Liver (tissue), 9 donors: ENCODE results near the gene GAS6. TPM values are rescaled to one million over a fixed set of nuclear protein-coding genes. Genes with fewer than 3 reads are reported as not detected.
"Not testable (repeated sequence)": the region's sequence is repeated elsewhere in the genome, so short reads cannot be mapped to it uniquely, and the experiment has no call there.

Experiments
- DNase-seq: peaks from one replicate; pipeline ENCODE4 v3.0.0-alpha.2; 2017; ENCODE audit warnings: low spot score
- H3K27ac ChIP-seq, 2 donors: one replicate each; pipeline ENCODE4 v1.7.0; 2013; ENCODE audit warnings: inconsistent platforms in 2 of 2, low read length in 2 of 2, control low read depth in 1 of 2, low read depth in 1 of 2, mild to moderate bottlenecking in 1 of 2
- H3K27me3 ChIP-seq, 4 donors: one replicate each; pipeline versions ENCODE4 v1.6.1 to v1.7.0; 2013; ENCODE audit warnings: low read length in 3 of 4, inconsistent platforms in 1 of 4, mild to moderate bottlenecking in 1 of 4, moderate library complexity in 1 of 4; ENCODE audit not compliant: control insufficient read depth in 4 of 4, insufficient read depth in 4 of 4
- H3K36me3 ChIP-seq, 4 donors: one replicate each; pipeline versions ENCODE4 v1.6.1 to v1.7.0; 2013; ENCODE audit warnings: low read length in 3 of 4, mild to moderate bottlenecking in 3 of 4, low read depth in 1 of 4, moderate library complexity in 1 of 4; ENCODE audit not compliant: control insufficient read depth in 4 of 4, insufficient read depth in 3 of 4
- H3K4me1 ChIP-seq, 4 donors: one replicate each; pipeline versions ENCODE4 v1.6.1 to v1.7.0; 2013; ENCODE audit warnings: low read length in 3 of 4, mild to moderate bottlenecking in 3 of 4, moderate library complexity in 1 of 4; ENCODE audit not compliant: control insufficient read depth in 4 of 4, insufficient read depth in 4 of 4
- H3K4me3 ChIP-seq, 3 donors: one replicate each; pipeline versions ENCODE4 v1.6.1 to v1.7.0; 2013; ENCODE audit warnings: low read length in 3 of 3, control low read depth in 1 of 3, low read depth in 1 of 3, mild to moderate bottlenecking in 1 of 3
- H3K9ac ChIP-seq, 2 donors: one replicate each; pipeline ENCODE4 v1.7.0; 2013; ENCODE audit warnings: low read length in 2 of 2, mild to moderate bottlenecking in 2 of 2, moderate library complexity in 2 of 2, control low read depth in 1 of 2, low read depth in 1 of 2
- H3K9me3 ChIP-seq, 4 donors: one replicate each; pipeline versions ENCODE4 v1.6.1 to v1.7.0; 2013; ENCODE audit warnings: low read length in 3 of 4; ENCODE audit not compliant: control insufficient read depth in 4 of 4
- CTCF ChIP-seq: fragments of 150-350 bp; IDR thresholded peaks from 2 replicates; pipeline ENCODE4 v1.5.1; 2017; ENCODE audit warnings: improper control_type of control experiment, low read depth, low read length; ENCODE audit not compliant: missing input control
- EGR1 ChIP-seq, 2 donors: IDR thresholded peaks; 2 replicates each; pipeline ENCODE4 v1.6.1; 2016 to 2018; ENCODE audit warnings: antibody characterized with exemption in 2 of 2, low read depth in 2 of 2
- FOXA2 ChIP-seq: IDR thresholded peaks from 2 replicates; pipeline ENCODE4 v1.6.1; 2016; ENCODE audit warnings: antibody characterized with exemption
- HNF4A ChIP-seq, 2 donors: conservative IDR thresholded peaks; 2 replicates each; pipeline ENCODE4 v1.6.1; 2016; ENCODE audit warnings: antibody characterized with exemption in 2 of 2, mild to moderate bottlenecking in 2 of 2
- HNF4G ChIP-seq: IDR thresholded peaks from 2 replicates; pipeline ENCODE4 v1.6.1; 2016; ENCODE audit warnings: antibody characterized with exemption
- JUND ChIP-seq, 2 donors: IDR thresholded peaks; 2 replicates each; pipeline ENCODE4 v1.6.1; 2016; ENCODE audit warnings: antibody characterized with exemption in 2 of 2
- NR2F2 ChIP-seq: IDR thresholded peaks from 2 replicates; pipeline ENCODE4 v1.6.1; 2016; ENCODE audit warnings: antibody characterized with exemption
- RAD21 ChIP-seq, 2 donors: IDR thresholded peaks; 2 replicates each; pipeline ENCODE4 v1.6.1; 2016; ENCODE audit warnings: antibody characterized with exemption in 2 of 2, mild to moderate bottlenecking in 2 of 2
- REST ChIP-seq: IDR thresholded peaks from 2 replicates; pipeline ENCODE4 v1.6.1; 2016; ENCODE audit warnings: antibody characterized with exemption, mild to moderate bottlenecking
- RXRA ChIP-seq, 2 donors: IDR thresholded peaks; 2 replicates each; pipeline ENCODE4 v1.6.1; 2017 to 2018; ENCODE audit warnings: antibody characterized with exemption in 2 of 2, mild to moderate bottlenecking in 1 of 2
- SP1 ChIP-seq: IDR thresholded peaks from 2 replicates; pipeline ENCODE4 v1.6.1; 2018; ENCODE audit warnings: antibody characterized with exemption, mild to moderate bottlenecking
- YY1 ChIP-seq: IDR thresholded peaks from 2 replicates; pipeline ENCODE4 v1.6.1; 2016; ENCODE audit warnings: antibody characterized with exemption, mild to moderate bottlenecking
- WGBS: extraction: QIAGEN DNeasy Blood & Tissue Kit; methylation state at CpG from one replicate; pipeline ENCODE4 v1.1.7; 2013; 5-methylcytosine and 5-hydroxymethylcytosine counted together
- polyA plus RNA-seq, 2 donors: library from polyadenylated mRNA; stranded (reverse) in 1 of 2; unstranded in 1 of 2; fragments of 200-250 nt in 1 of 2; fragments of >200 nt in 1 of 2; fragmentation: Nextera tagmentation in 1 of 2; extraction: Ambion mirVana in 1 of 2; gene quantifications; one replicate each; pipeline versions ENCODE4 v1.2.1 to v1.2.3, GENCODE V29; 2013 to 2015
- total RNA-seq, 2 donors: library from RNA; depleted of rRNA; stranded (reverse); fragments of >200 nt; gene quantifications; one replicate each; pipeline ENCODE4 v1.2.3, GENCODE V29; 2014
- TF ChIP-seq, protein P1 (sequence below): IDR thresholded peaks from 2 replicates; pipeline ENCODE4 v1.6.1; 2016; ENCODE audit warnings: antibody characterized with exemption
- TF ChIP-seq, protein P2 (sequence below): IDR thresholded peaks from 2 replicates; pipeline ENCODE4 v1.6.1; 2016; ENCODE audit warnings: antibody characterized with exemption
- donor health status: healthy.
- donor health status: healthy.
- donor health status: healthy.
- donor health status: healthy.
- donor health status: healthy.

The GAS6 gene
- total and polyA plus RNA-seq, 4 donors = 2.5 to 30.2 (median 9.1) TPM

GRCh38 chr13:113791226-113791625, 72.7 kb downstream of the GAS6 start (continued):
- TF ChIP-seq HNF4G = no peak
- no peak for TF ChIP-seq HNF4A (conservative IDR thresholded peaks at IDR 0.05)
- TF ChIP-seq RXRA (IDR thresholded peaks at IDR 0.05) = no peak
- no peak for TF ChIP-seq YY1
- TF ChIP-seq RAD21 (IDR thresholded peaks at IDR 0.05) = no peak
- no peak for TF ChIP-seq SP1

DNA sequence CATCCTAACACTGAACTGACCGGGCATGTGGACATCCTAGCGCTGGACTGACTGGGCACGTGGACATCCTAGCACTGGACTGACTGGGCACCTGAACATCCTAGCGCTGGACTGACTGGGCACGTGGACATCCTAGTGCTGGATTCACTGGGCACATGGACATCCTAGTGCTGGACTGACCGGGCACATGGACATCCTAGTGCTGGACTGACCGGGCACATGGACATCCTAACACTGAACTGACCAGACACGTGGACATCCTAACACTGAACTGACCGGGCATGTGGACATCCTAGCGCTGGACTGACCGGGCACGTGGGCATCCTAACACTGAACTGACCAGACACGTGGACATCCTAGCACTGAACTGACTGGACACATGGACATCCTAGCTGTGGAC, 73.9 kb downstream of the GAS6 start:
- DNase-seq = not testable (repeated sequence)

GRCh38 chr13:113789167-113789566, 74.7 kb downstream of the GAS6 start:
- DNase-seq = no peak
- H3K27me3 ChIP-seq = peaks cover 0 to 15% (median 0%) of the 10 kb centered on the region in 4 donors
- H3K4me1 ChIP-seq = no peaks in the 10 kb centered on the region
- H3K9me3 ChIP-seq = peaks cover 0 to 2% (median 0%) of the 10 kb centered on the region in 4 donors
- no peak overlapping the region for H3K9ac ChIP-seq
- no peaks in the 10 kb centered on the region for H3K36me3 ChIP-seq
- no peak overlapping the region for H3K4me3 ChIP-seq
- TF ChIP-seq RAD21 (IDR thresholded peaks at IDR 0.05) = no peak
- TF ChIP-seq, protein P1, sequence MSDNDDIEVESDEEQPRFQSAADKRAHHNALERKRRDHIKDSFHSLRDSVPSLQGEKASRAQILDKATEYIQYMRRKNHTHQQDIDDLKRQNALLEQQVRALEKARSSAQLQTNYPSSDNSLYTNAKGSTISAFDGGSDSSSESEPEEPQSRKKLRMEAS = no peak
- no peak for TF ChIP-seq FOXA2
- TF ChIP-seq JUND (IDR thresholded peaks at IDR 0.05) = no peak
- 74% methylated on average over 6 of the region's 6 CpGs for WGBS
- no peak overlapping the region for H3K27ac ChIP-seq

More for the DNA sequence above, 73.9 kb downstream of the GAS6 start:
- not testable (repeated sequence) for H3K36me3 ChIP-seq, H3K4me1 ChIP-seq, H3K4me3 ChIP-seq, H3K27ac ChIP-seq, H3K9ac ChIP-seq, H3K9me3 ChIP-seq
- peaks cover 0 to 12% (median 0%) of the 10 kb centered on the region in 4 donors for H3K27me3 ChIP-seq
- WGBS = 90% methylated on average over 13 of the region's 13 CpGs

DNA sequence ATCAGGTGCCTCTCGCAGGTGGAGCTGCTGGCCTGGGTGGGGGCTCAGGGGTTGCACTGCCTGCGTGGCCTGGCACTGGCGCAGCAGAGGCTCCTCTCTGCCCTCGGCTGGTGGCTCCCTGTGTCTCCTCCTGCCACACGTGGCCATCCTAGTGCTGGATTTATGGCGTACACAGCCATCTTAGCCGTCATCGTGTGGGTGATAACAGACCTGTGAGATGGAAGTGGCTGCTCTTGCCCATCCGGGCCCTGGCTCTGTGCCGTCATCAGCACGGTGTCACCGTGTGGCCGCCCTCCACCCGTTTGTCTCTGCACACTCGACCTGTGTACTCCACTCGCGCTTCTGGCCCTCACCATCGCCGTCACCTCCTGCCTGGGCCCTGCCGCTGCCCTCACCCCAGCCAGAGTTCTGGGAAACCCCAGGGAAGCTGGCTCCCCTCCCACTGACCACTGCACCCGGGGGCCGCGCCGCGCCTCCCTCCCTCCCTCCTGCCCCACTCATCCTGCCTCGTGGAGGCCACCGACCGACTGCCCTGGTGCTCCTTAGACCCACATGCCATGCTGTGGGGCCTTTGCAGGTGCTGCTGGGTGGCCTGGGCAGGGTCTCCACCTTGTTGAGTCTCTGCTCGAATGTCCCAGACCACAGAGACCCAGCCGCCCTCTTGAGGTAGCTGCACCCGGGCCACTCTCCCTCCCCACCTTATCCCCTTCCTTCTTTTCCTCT, 75.3 kb downstream of the GAS6 start:
- H3K27me3 ChIP-seq = peaks cover 0 to 15% (median 0%) of the 10 kb centered on the region in 4 donors
- no peak overlapping the region for H3K27ac ChIP-seq
- no peaks in the 10 kb centered on the region for H3K36me3 ChIP-seq
- TF ChIP-seq JUND (IDR thresholded peaks at IDR 0.05) (no peak), YY1 (no peak), HNF4G (no peak), NR2F2 (no peak), FOXA2 (no peak), RXRA (IDR thresholded peaks at IDR 0.05) (no peak), SP1 (no peak)
- TF ChIP-seq, protein P1 = no peak
- WGBS = 83% methylated on average over 31 of the region's 31 CpGs
- no peak overlapping the region for H3K9ac ChIP-seq
- peaks cover 0 to 2% (median 0%) of the 10 kb centered on the region in 4 donors for H3K9me3 ChIP-seq
- no peaks in the 10 kb centered on the region for H3K4me1 ChIP-seq
- no peak overlapping the region for H3K4me3 ChIP-seq
- no peak for DNase-seq

DNA sequence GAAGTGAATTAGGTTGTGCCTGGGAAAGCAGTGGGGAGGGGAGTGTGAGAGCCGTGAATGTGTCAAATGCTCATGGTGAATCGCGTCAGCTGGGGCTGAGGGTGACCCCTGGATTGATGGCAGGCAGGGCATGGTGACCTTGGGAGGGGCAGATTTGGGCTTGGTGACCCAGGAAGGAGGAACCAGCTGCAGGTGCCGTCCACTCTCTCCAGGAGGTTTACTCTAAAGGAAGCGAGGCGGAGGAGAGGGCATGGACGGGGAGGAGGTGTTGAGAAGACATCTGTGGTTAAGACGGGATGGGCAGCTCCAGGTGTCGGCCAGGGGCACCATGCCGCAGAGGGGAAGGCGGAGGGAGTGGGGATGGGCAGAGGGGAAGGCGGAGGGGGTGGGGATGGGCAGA, 76.2 kb downstream of the GAS6 start:
- Histone ChIP-seq H3K4me3 (no peak overlapping the region), H3K27ac (no peak overlapping the region), H3K27me3 (peaks cover 0 to 15% (median 0%) of the 10 kb centered on the region in 4 donors), H3K36me3 (no peaks in the 10 kb centered on the region), H3K9me3 (peaks cover 0 to 2% (median 0%) of the 10 kb centered on the region in 4 donors), H3K9ac (no peak overlapping the region), H3K4me1 (no peaks in the 10 kb centered on the region)
- no peak for DNase-seq
- 73% methylated on average over 12 of the region's 12 CpGs for WGBS
- no peak for TF ChIP-seq REST
- no peak for TF ChIP-seq CTCF
- TF ChIP-seq, protein P2, sequence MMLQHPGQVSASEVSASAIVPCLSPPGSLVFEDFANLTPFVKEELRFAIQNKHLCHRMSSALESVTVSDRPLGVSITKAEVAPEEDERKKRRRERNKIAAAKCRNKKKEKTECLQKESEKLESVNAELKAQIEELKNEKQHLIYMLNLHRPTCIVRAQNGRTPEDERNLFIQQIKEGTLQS = no peak
- no peak for TF ChIP-seq EGR1 (IDR thresholded peaks at IDR 0.05; ENCODE audit: low read depth in 2 of 2)
- no peak for TF ChIP-seq HNF4A (conservative IDR thresholded peaks at IDR 0.05)
- no peak for TF ChIP-seq FOXA2
- TF ChIP-seq NR2F2 = no peak
- TF ChIP-seq YY1 = no peak
- TF ChIP-seq RAD21 (IDR thresholded peaks at IDR 0.05) = no peak
